Measurements from ENCODE around the gene OR2T6. TPM values are rescaled to one million over a fixed set of nuclear protein-coding genes. Genes with fewer than 3 reads are reported as not detected.

The OR2T6 gene, protein sequence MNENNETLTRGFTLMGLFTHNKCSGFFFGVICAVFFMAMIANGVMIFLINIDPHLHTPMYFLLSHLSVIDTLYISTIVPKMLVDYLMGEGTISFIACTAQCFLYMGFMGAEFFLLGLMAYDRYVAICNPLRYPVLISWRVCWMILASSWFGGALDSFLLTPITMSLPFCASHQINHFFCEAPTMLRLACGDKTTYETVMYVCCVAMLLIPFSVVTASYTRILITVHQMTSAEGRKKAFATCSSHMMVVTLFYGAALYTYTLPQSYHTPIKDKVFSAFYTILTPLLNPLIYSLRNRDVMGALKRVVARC
- not detected for polyA plus RNA-seq (2013, experiment 1 of 2)
- not detected for polyA plus RNA-seq (2013, experiment 2 of 2)

DNA sequence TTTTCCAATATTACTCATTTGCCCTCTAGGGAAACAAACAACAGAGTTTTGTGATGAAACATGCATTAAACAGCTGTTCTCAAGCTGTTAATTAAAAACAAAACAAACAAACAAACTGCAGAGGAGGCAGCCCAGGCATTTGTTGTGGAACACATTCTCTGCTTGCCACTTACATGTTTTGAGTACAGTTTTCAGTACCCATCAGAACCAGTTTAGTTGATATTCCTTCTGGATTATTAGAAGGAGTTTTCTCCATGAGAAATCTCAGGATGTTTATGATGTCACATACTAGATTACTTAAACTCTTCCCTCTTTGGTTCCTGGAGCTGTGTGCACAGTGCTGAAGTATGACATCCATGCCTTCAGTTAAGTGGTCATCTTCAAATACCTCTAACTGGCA, at the start of gene OR2T6:
OR2T6 (plus strand) TSS at position 301 of the 400 bp plus-strand sequence. CDS start 11,863 bp downstream, outside the sequence.
- peaks cover 17% of the 10 kb centered on the region for H3K9me3 ChIP-seq (ENCODE audit: control insufficient read depth, low read length)
- no peak within 1 kb of the TSS for H3K23ac ChIP-seq (ENCODE audit: low read length in 2 of 2)
- H3K36me3 ChIP-seq (ENCODE audit: control insufficient read depth in 1 of 2, insufficient read depth in 2 of 2, low read depth in 1 of 2, low read length in 2 of 2), result no peaks in the 10 kb centered on the region
- H2BK15ac ChIP-seq (ENCODE audit: low read depth, poor library complexity, severe bottlenecking), result no peak within 1 kb of the TSS
- no peak within 1 kb of the TSS for H3K4me2 ChIP-seq (ENCODE audit: low read length, poor library complexity, severe bottlenecking)
- H3K9ac ChIP-seq (ENCODE audit: low read length), result no peak within 1 kb of the TSS
- DNase-seq, result no peak
- H2AFZ ChIP-seq (ENCODE audit: low read depth, low read length), result no peak within 1 kb of the TSS
- H3K79me1 ChIP-seq (replicated peaks; ENCODE audit: low read length, poor library complexity, severe bottlenecking), result no peaks in the 10 kb centered on the region
- no peak within 1 kb of the TSS for H2BK5ac ChIP-seq (ENCODE audit: low read depth, low read length, poor library complexity, severe bottlenecking)
- H4K91ac ChIP-seq (ENCODE audit: low read length), result no peak within 1 kb of the TSS
- H3K4me1 ChIP-seq (ENCODE audit: control insufficient read depth, insufficient read depth, low read depth, low read length), result no peaks in the 10 kb centered on the region
- H3K4me3 ChIP-seq (ENCODE audit: insufficient read depth in 1 of 2, low read depth in 1 of 2, low read length in 2 of 2), result no peak within 1 kb of the TSS
- H3K4ac ChIP-seq (ENCODE audit: low read depth in 1 of 2, low read length in 2 of 2), result no peak within 1 kb of the TSS
- no peak within 1 kb of the TSS for H2BK12ac ChIP-seq (ENCODE audit: low read length in 2 of 2)
- no peaks in the 10 kb centered on the region for H3K27me3 ChIP-seq (ENCODE audit: control insufficient read depth in 1 of 2, insufficient read depth in 1 of 2, low read length in 2 of 2)
- no peak within 1 kb of the TSS for H3K27ac ChIP-seq (ENCODE audit: low read length, poor library complexity, severe bottlenecking)
- no peak within 1 kb of the TSS for H3K18ac ChIP-seq (ENCODE audit: low read depth in 1 of 2, low read length in 2 of 2)
- no peak within 1 kb of the TSS for H2AK5ac ChIP-seq (ENCODE audit: low read length, severe bottlenecking)
- H2BK120ac ChIP-seq (ENCODE audit: low read depth, low read length), result no peak within 1 kb of the TSS
- no peak within 1 kb of the TSS for H3K14ac ChIP-seq (ENCODE audit: low read length in 2 of 2)
- H4K8ac ChIP-seq (ENCODE audit: low read length), result no peak within 1 kb of the TSS

DNA sequence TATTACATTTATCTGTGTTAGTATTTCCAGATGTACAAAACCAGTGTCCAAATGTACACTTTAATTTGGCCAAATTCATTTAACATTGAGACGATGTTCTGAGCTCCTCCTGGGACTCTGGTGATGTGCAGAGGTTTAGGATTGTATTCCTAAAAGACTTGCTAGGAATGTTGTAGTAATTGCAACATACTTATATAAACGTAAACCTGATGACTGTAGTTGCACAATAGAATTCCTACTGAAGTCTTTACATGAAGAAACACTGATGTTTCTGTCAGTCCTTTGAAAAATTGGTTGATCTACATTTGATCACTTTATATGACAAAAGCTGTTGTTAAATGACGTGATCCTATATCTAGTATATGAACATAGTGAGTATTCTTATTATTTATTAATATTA, 32.1 kb upstream of the OR2T6 start:
- Histone ChIP-seq H2BK120ac (ENCODE audit: low read depth, low read length) (no peak overlapping the region), H3K27me3 (ENCODE audit: control insufficient read depth in 1 of 2, insufficient read depth in 1 of 2, low read length in 2 of 2) (no peaks in the 10 kb centered on the region), H3K9me3 (ENCODE audit: control insufficient read depth, low read length) (peaks cover 15% of the 10 kb centered on the region), H3K23ac (ENCODE audit: low read length in 2 of 2) (no peak overlapping the region), H2AK5ac (ENCODE audit: low read length, severe bottlenecking) (no peak overlapping the region), H4K91ac (ENCODE audit: low read length) (no peak overlapping the region), H2AFZ (ENCODE audit: low read depth, low read length) (no peak overlapping the region), H3K14ac (ENCODE audit: low read length in 2 of 2) (no peak overlapping the region), H3K18ac (ENCODE audit: low read depth in 1 of 2, low read length in 2 of 2) (no peak overlapping the region), H3K4me2 (ENCODE audit: low read length, poor library complexity, severe bottlenecking) (no peak overlapping the region), H2BK5ac (ENCODE audit: low read depth, low read length, poor library complexity, severe bottlenecking) (no peak overlapping the region), H4K8ac (ENCODE audit: low read length) (no peak overlapping the region), H3K79me1 (replicated peaks; ENCODE audit: low read length, poor library complexity, severe bottlenecking) (no peaks in the 10 kb centered on the region), H3K4ac (ENCODE audit: low read depth in 1 of 2, low read length in 2 of 2) (no peak overlapping the region), H3K9ac (ENCODE audit: low read length) (no peak overlapping the region), H2BK12ac (ENCODE audit: low read length in 2 of 2) (no peak overlapping the region), H3K4me3 (ENCODE audit: insufficient read depth in 1 of 2, low read depth in 1 of 2, low read length in 2 of 2) (no peak overlapping the region), H2BK15ac (ENCODE audit: low read depth, poor library complexity, severe bottlenecking) (no peak overlapping the region), H3K36me3 (ENCODE audit: control insufficient read depth in 1 of 2, insufficient read depth in 2 of 2, low read depth in 1 of 2, low read length in 2 of 2) (no peaks in the 10 kb centered on the region), H3K27ac (ENCODE audit: low read length, poor library complexity, severe bottlenecking) (no peak overlapping the region), H3K4me1 (ENCODE audit: control insufficient read depth, insufficient read depth, low read depth, low read length) (no peaks in the 10 kb centered on the region)
- WGBS, result no CpG with 5 or more reads among the region's 3 CpGs
- DNase-seq, result no peak

DNA sequence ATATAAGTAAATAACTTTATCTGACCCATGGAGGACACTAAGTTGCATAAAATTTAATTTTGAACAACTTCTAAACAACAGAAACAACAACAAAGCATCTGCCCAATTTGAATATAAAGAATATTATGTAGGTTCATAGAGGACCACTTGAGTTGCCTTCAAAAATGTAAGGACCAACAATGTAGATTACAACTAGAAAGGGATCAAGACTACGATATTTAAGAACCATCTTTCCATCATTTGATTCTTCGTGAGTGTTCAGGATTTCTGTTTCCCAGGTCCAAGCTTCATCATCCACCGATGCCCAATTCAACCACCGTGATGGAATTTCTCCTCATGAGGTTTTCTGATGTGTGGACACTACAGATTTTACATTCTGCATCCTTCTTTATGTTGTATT, 27.1 kb upstream of the OR2T6 start, which contains the start of gene OR14C36:
OR14C36 (plus strand) TSS at position 301 of the 400 bp plus-strand sequence; CDS start at position 301, 0 bp downstream.
- Histone ChIP-seq H3K18ac (ENCODE audit: low read depth in 1 of 2, low read length in 2 of 2) (no peak within 1 kb of the TSS), H4K91ac (ENCODE audit: low read length) (no peak within 1 kb of the TSS)

DNA sequence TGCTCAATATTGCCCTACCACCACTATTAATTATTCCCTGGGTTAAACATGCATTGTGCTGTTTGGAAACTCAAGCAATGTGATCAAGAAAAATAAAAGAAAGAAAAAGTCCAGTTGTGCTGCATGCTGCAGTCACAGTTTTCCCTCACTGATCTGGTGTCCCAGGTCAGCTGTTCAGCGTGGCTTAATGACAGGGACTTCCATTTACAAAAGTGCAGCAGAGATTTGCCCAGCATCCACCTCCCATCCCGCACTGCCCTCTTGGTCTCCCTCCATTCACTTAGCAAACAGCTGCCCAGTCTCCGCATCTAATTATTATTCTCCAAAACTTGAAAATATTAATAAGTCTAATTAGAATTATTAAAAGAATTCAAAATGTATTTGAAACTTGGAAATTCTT, 16.1 kb upstream of the OR2T6 start:
- H2BK120ac ChIP-seq (ENCODE audit: low read depth, low read length), result no peak overlapping the region
- H3K36me3 ChIP-seq (ENCODE audit: control insufficient read depth in 1 of 2, insufficient read depth in 2 of 2, low read depth in 1 of 2, low read length in 2 of 2), result no peaks in the 10 kb centered on the region
- no peak overlapping the region for H3K9ac ChIP-seq (ENCODE audit: low read length)
- no peak for DNase-seq
- no peak overlapping the region for H3K4me2 ChIP-seq (ENCODE audit: low read length, poor library complexity, severe bottlenecking)
- H4K8ac ChIP-seq (ENCODE audit: low read length), result no peak overlapping the region
- WGBS, result 15% methylated on average over 1 of the region's 3 CpGs
- H3K23ac ChIP-seq (ENCODE audit: low read length in 2 of 2), result no peak overlapping the region
- no peak overlapping the region for H2AK5ac ChIP-seq (ENCODE audit: low read length, severe bottlenecking)
- no peaks in the 10 kb centered on the region for H3K79me1 ChIP-seq (replicated peaks; ENCODE audit: low read length, poor library complexity, severe bottlenecking)
- no peak overlapping the region for H3K27ac ChIP-seq (ENCODE audit: low read length, poor library complexity, severe bottlenecking)
- no peak overlapping the region for H3K4ac ChIP-seq (ENCODE audit: low read depth in 1 of 2, low read length in 2 of 2)
- H3K4me3 ChIP-seq (ENCODE audit: insufficient read depth in 1 of 2, low read depth in 1 of 2, low read length in 2 of 2), result no peak overlapping the region
- no peak overlapping the region for H2BK5ac ChIP-seq (ENCODE audit: low read depth, low read length, poor library complexity, severe bottlenecking)
- no peaks in the 10 kb centered on the region for H3K4me1 ChIP-seq (ENCODE audit: control insufficient read depth, insufficient read depth, low read depth, low read length)
- H3K14ac ChIP-seq (ENCODE audit: low read length in 2 of 2), result no peak overlapping the region
- peaks cover 25% of the 10 kb centered on the region for H3K9me3 ChIP-seq (ENCODE audit: control insufficient read depth, low read length)
- no peak overlapping the region for H2BK12ac ChIP-seq (ENCODE audit: low read length in 2 of 2)
- H3K27me3 ChIP-seq (ENCODE audit: control insufficient read depth in 1 of 2, insufficient read depth in 1 of 2, low read length in 2 of 2), result no peaks in the 10 kb centered on the region
- H2BK15ac ChIP-seq (ENCODE audit: low read depth, poor library complexity, severe bottlenecking), result no peak overlapping the region
- no peak overlapping the region for H4K91ac ChIP-seq (ENCODE audit: low read length)
- no peak overlapping the region for H3K18ac ChIP-seq (ENCODE audit: low read depth in 1 of 2, low read length in 2 of 2)
- H2AFZ ChIP-seq (ENCODE audit: low read depth, low read length), result no peak overlapping the region

More for the DNA sequence above, 27.1 kb upstream of the OR2T6 start, which contains the start of gene OR14C36:
- no peak within 1 kb of the TSS for H2AFZ ChIP-seq (ENCODE audit: low read depth, low read length)
- H3K9me3 ChIP-seq (ENCODE audit: control insufficient read depth, low read length), result peaks cover 24% of the 10 kb centered on the region
- no peak within 1 kb of the TSS for H3K9ac ChIP-seq (ENCODE audit: low read length)
- H3K4ac ChIP-seq (ENCODE audit: low read depth in 1 of 2, low read length in 2 of 2), result no peak within 1 kb of the TSS
- no peak within 1 kb of the TSS for H3K23ac ChIP-seq (ENCODE audit: low read length in 2 of 2)
- H3K4me3 ChIP-seq (ENCODE audit: insufficient read depth in 1 of 2, low read depth in 1 of 2, low read length in 2 of 2), result no peak within 1 kb of the TSS
- H2AK5ac ChIP-seq (ENCODE audit: low read length, severe bottlenecking), result no peak within 1 kb of the TSS
- no peaks in the 10 kb centered on the region for H3K79me1 ChIP-seq (replicated peaks; ENCODE audit: low read length, poor library complexity, severe bottlenecking)
- no peak within 1 kb of the TSS for H2BK120ac ChIP-seq (ENCODE audit: low read depth, low read length)
- H3K27me3 ChIP-seq (ENCODE audit: control insufficient read depth in 1 of 2, insufficient read depth in 1 of 2, low read length in 2 of 2), result no peaks in the 10 kb centered on the region
- no peak within 1 kb of the TSS for H3K27ac ChIP-seq (ENCODE audit: low read length, poor library complexity, severe bottlenecking)
- no peaks in the 10 kb centered on the region for H3K4me1 ChIP-seq (ENCODE audit: control insufficient read depth, insufficient read depth, low read depth, low read length)
- no peak within 1 kb of the TSS for H2BK15ac ChIP-seq (ENCODE audit: low read depth, poor library complexity, severe bottlenecking)
- 56% methylated on average over 3 of the region's 4 CpGs for WGBS
- no peak for DNase-seq
- no peaks in the 10 kb centered on the region for H3K36me3 ChIP-seq (ENCODE audit: control insufficient read depth in 1 of 2, insufficient read depth in 2 of 2, low read depth in 1 of 2, low read length in 2 of 2)
- H2BK12ac ChIP-seq (ENCODE audit: low read length in 2 of 2), result no peak within 1 kb of the TSS
- no peak within 1 kb of the TSS for H3K14ac ChIP-seq (ENCODE audit: low read length in 2 of 2)
- no peak within 1 kb of the TSS for H4K8ac ChIP-seq (ENCODE audit: low read length)
- no peak within 1 kb of the TSS for H2BK5ac ChIP-seq (ENCODE audit: low read depth, low read length, poor library complexity, severe bottlenecking)
- no peak within 1 kb of the TSS for H3K4me2 ChIP-seq (ENCODE audit: low read length, poor library complexity, severe bottlenecking)
